ENCODE results near the gene ITGA2. TPM values are rescaled to one million over a fixed set of nuclear protein-coding genes. Genes with fewer than 3 reads are reported as not detected.

The ITGA2 gene
- total RNA-seq (not detected), polyA plus RNA-seq (under 1 TPM in 2 of 3 donors, not detected in 1; 0.06 to 0.19 TPM), total RNA-seq (0 to 11.1 (median 2.1) reads per million in 6 experiments)

DNA sequence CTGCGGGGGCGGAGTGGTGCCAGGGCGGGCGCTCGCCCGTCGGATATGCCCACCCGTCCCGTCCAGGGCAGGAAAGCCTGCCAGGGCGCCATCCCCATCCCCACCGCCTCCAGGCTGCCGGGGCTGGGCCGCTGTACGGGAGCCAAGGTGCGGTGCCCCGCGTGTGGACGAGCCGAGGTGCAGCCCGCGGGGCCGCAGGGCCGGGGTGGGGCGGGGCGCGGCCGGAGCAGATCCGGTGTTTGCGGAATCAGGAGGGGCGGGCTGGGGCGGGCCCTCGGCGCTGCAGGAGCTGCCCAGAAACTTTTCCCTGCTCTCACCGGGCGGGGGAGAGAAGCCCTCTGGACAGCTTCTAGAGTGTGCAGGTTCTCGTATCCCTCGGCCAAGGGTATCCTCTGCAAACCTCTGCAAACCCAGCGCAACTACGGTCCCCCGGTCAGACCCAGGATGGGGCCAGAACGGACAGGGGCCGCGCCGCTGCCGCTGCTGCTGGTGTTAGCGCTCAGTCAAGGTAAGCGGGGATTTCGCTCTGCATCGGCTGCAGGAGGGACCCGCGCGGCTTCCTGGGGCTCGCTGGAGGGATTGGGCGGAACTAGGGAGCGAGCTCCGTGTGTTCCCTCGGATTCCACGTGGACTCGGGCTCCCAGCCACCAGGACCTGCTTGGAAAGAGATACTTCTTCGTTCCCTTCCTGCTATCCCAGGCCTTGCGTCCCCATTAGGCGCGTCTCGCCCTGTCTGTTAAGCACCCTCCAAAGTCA, at the start of gene ITGA2:
Gene ITGA2 (plus strand): TSS at position 328 of the 756 bp plus-strand sequence. CDS start 117 bp downstream, at position 445.
- POLR2A ChIA-PET: interaction anchor here (1.0 kb wide), 1 partner anchor 80 kb away, joined by 3 read pairs; no protein-coding TSS in a partner anchor
- peaks cover 12 to 48% (median 42%) of the 10 kb centered on the region in 5 donors for H3K27me3 Mint-ChIP-seq
- ATAC-seq: peak; percentile 58 to 65
- no peaks in the 10 kb centered on the region for H3K9me3 Mint-ChIP-seq
- peak within 1 kb of the TSS; percentile 67 to 84 (median 76) for H3K4me3 Mint-ChIP-seq
- no peaks in the 10 kb centered on the region for H3K36me3 Mint-ChIP-seq
- H3K27ac Mint-ChIP-seq: peak within 1 kb of the TSS in 4 of 10 donors; percentile 2 to 49 (median 14)
- H3K4me1 Mint-ChIP-seq: peaks cover 4 to 21% (median 11%) of the 10 kb centered on the region in 4 donors
- DNase-seq: peak in 4 of 10 donors; percentile 10 to 27 (median 18)

DNA sequence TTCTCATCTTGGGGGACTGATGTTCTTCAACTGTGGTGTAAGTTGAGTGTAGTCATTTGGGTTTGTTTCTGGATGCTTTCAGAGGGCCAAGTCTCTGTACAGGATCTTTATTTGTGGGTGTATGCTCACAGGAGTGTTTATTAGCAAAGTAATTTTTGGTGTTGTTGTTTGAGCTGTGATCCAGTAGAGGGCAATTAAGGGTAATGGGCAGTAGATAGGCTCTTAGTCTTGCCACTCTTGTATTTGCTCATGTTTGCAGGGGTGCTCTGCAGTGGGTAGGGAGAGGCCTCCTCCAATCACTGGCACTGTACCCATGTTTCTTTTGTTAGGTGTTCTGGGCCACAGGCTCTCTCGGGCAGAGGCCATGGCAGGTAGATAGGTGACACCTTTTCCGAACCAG, 45.9 kb upstream of the ITGA2 start:
- H3K9me3 Mint-ChIP-seq: no peaks in the 10 kb centered on the region
- no peak for DNase-seq
- POLR2A ChIA-PET: no interaction called here
- peaks cover 0 to 1% (median 0%) of the 10 kb centered on the region in 5 donors for H3K27me3 Mint-ChIP-seq
- H3K4me1 Mint-ChIP-seq: peaks cover 1 to 16% (median 5%) of the 10 kb centered on the region in 4 donors
- no peaks in the 10 kb centered on the region for H3K36me3 Mint-ChIP-seq
- H3K4me3 Mint-ChIP-seq: no peak overlapping the region
- peak overlapping the region in 1 of 10 donors; percentile 12 for H3K27ac Mint-ChIP-seq
- ATAC-seq: no peak

DNA sequence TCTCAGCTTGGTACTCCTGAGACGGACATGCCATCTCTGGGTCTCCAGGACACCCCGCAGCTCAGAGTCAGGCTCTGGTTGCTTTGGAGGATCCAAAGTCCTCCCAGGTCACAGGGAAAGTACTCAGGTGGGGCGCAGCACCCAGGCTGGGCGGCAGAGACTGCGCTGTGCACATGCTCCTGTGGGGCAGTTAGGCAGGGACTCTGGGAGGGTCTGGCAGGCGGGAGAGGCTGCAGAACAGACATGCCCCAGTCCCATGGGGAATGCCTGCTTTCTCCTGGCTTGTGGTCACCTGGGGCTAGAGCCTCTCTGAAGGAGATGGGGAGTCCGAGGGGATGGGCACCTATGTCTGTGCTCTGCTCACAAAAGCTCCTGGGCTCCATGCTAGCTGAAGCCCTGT, 45.3 kb upstream of the ITGA2 start:
- peaks cover 5 to 20% (median 10%) of the 10 kb centered on the region in 4 donors for H3K4me1 Mint-ChIP-seq
- no peak for DNase-seq
- POLR2A ChIA-PET: no interaction called here
- ATAC-seq: no peak
- H3K27me3 Mint-ChIP-seq: peaks cover 0 to 1% (median 0%) of the 10 kb centered on the region in 5 donors
- no peak overlapping the region for H3K27ac Mint-ChIP-seq
- H3K36me3 Mint-ChIP-seq: no peaks in the 10 kb centered on the region
- H3K4me3 Mint-ChIP-seq: no peak overlapping the region
- H3K9me3 Mint-ChIP-seq: no peaks in the 10 kb centered on the region

DNA sequence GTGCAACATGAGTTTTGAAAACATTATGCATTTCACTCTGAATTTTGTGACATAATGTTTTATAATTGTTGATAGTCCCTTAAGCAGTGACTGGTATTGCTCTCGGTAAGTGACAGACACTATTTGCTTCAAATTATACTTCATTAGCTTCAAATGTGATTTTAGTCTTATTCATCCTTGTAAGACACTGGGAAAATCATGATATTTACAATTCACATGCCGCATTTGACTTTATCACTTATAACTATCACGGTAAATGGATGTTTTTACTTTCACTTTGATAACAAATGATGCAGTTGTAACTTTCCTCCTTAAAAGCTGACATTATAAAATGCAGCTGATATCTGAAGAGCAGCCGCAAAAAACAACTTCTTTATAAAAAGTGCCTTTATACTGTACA, 44.1 kb upstream of the ITGA2 start:
- POLR2A ChIA-PET: interaction anchor here (0.6 kb wide), 1 partner anchor 10 kb away, joined by 5 read pairs; no protein-coding TSS in a partner anchor
- no peak for DNase-seq
- H3K36me3 Mint-ChIP-seq: no peaks in the 10 kb centered on the region
- peak overlapping the region; percentile 52 to 82 (median 68) for H3K4me3 Mint-ChIP-seq
- peaks cover 5 to 22% (median 10%) of the 10 kb centered on the region in 4 donors for H3K4me1 Mint-ChIP-seq
- ATAC-seq: no peak
- H3K27me3 Mint-ChIP-seq: peaks cover 0 to 1% (median 0%) of the 10 kb centered on the region in 5 donors
- H3K9me3 Mint-ChIP-seq: no peaks in the 10 kb centered on the region
- H3K27ac Mint-ChIP-seq: peak overlapping the region in 7 of 10 donors; percentile 4 to 89 (median 45)

DNA sequence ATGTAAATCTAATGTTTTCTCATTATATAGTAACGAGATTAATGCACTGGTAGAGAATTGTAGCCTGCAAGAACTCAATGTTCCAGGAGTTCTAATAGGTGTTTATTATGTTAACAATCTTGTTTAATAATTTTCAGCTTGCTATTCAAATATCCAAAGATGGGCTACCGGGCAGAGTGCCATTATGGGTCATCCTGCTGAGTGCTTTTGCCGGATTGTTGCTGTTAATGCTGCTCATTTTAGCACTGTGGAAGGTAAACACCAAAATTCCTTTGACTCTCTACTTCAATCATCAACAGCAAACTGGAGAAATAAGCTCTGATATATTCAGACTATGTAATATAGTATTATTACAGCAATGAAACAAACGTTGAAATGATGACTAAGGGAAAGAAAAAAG, 41.9 kb upstream of the ITGA2 start:
- Mint-ChIP-seq H3K4me3 (no peak overlapping the region), H3K4me1 (peaks cover 5 to 22% (median 10%) of the 10 kb centered on the region in 4 donors), H3K27me3 (no peaks in the 10 kb centered on the region), H3K27ac (no peak overlapping the region), H3K9me3 (no peaks in the 10 kb centered on the region), H3K36me3 (peaks cover 0 to 2% (median 0%) of the 10 kb centered on the region in 3 donors)
- POLR2A ChIA-PET: no interaction called here
- DNase-seq (no peak), ATAC-seq (no peak)

DNA sequence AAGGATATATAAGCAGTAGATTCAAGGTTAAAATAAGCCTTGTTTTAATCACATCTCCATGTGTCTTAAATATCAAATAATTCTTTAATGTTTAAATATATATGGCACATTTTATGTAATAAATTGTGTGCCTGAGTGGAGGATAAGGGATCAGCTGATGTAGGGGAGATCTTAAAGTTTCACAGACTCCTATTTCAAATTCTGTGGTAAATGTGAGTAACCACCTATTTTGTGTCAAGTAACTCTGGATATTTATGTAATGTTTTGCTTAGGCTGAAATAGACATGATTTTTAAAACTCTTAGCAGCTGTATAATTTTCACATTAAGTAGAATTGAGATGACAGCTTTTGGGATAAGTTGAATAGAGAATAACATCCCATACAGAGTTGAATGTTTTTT, 41.3 kb upstream of the ITGA2 start:
- POLR2A ChIA-PET: no interaction called here
- ATAC-seq: no peak
- Mint-ChIP-seq H3K4me1 (peaks cover 5 to 22% (median 10%) of the 10 kb centered on the region in 4 donors), H3K36me3 (peaks cover 0 to 2% (median 0%) of the 10 kb centered on the region in 3 donors), H3K9me3 (no peaks in the 10 kb centered on the region), H3K4me3 (no peak overlapping the region), H3K27me3 (no peaks in the 10 kb centered on the region), H3K27ac (no peak overlapping the region)
- no peak for DNase-seq

DNA sequence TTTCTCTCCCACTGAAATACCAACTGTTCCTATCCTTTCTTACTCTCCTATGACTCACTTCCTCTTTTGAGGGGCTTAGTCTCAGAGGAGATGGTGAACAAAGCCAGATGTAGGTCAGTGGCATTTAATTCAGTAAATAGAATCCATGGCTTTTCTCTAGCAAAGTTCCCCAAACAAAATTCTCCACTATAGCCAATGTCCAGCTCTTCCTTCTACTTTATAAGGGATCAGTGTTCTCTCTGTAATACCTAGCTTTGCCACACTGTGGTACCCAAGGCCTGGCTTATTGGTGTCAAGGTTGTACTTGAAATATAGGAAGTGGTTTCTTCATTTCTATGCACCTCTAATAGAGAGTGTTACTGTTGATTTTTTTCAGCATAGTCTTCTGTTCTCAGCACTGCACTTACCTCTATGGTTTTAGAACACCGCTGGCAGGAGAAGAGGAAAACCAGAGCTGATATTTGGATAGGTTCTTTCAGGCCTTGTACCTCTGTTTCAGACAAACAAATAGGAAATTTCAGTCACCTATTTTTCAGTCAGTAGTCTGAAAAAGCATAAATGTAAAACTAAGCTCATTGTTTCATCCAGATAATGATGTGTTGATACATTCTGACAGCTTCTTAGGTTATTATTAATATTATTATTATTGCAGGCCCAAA, 40.6 kb upstream of the ITGA2 start:
- Mint-ChIP-seq H3K4me1 (peaks cover 4 to 22% (median 10%) of the 10 kb centered on the region in 4 donors), H3K4me3 (no peak overlapping the region), H3K36me3 (peaks cover 0 to 2% (median 0%) of the 10 kb centered on the region in 3 donors), H3K9me3 (no peaks in the 10 kb centered on the region), H3K27ac (peak overlapping the region in 3 of 10 donors; percentile 1 to 6 (median 3)), H3K27me3 (no peaks in the 10 kb centered on the region)
- ATAC-seq: peak; percentile 98 to 99
- DNase-seq: peak; percentile 10 to 74 (median 59)
- POLR2A ChIA-PET: interaction anchor here (0.9 kb wide), 1 partner anchor 161 kb away, joined by 3 read pairs; the partner anchor contains the start of gene MOCS2

DNA sequence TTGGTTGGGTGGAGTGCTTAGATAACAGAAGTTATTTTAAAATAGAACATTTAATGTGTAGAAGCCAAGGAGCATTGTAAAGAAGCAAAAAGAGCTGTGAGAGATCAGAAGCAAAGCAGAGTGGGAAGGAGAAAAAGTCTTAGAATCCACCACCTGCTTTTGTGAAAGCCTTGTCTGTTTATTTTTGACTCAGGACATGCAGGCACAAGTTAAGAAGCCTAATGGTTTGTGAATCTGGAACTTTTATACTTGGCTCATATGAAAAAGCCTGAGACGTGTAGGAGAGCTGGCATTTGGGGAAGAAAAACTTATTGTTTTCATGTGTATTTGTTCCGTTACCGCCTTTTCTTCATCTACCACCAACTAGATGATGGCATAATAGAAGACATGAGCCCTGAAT, 38.5 kb upstream of the ITGA2 start:
- ATAC-seq (no peak), DNase-seq (no peak)
- no peaks in the 10 kb centered on the region for H3K9me3 Mint-ChIP-seq
- H3K4me3 Mint-ChIP-seq: no peak overlapping the region
- POLR2A ChIA-PET: no interaction called here
- peaks cover 0 to 2% (median 0%) of the 10 kb centered on the region in 3 donors for H3K36me3 Mint-ChIP-seq
- H3K4me1 Mint-ChIP-seq: peaks cover 4 to 14% (median 7%) of the 10 kb centered on the region in 4 donors
- no peak overlapping the region for H3K27ac Mint-ChIP-seq
- no peaks in the 10 kb centered on the region for H3K27me3 Mint-ChIP-seq

DNA sequence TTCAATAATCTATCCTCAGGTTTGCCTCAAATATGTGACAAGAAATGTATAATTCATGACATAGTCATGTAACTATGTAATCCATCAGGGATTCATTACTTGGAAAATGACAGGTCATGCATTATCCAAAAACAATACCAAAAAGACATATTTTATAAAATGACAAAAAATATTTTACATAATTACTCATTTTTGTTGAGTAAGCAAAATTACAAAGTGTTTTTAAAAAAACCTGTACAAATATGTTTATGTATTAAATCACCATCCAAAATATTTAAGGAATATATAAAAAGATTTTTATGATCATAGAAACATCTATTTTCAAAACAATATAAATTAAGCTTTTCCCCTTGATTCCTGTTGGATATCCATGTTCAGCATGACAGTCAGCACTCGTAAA, 36.7 kb upstream of the ITGA2 start:
- H3K4me1 Mint-ChIP-seq: peaks cover 4 to 8% (median 6%) of the 10 kb centered on the region in 4 donors
- no peaks in the 10 kb centered on the region for H3K9me3 Mint-ChIP-seq
- POLR2A ChIA-PET: no interaction called here
- no peak for ATAC-seq
- no peak overlapping the region for H3K4me3 Mint-ChIP-seq
- H3K27me3 Mint-ChIP-seq: no peaks in the 10 kb centered on the region
- DNase-seq: no peak
- H3K36me3 Mint-ChIP-seq: peaks cover 0 to 2% (median 0%) of the 10 kb centered on the region in 3 donors
- H3K27ac Mint-ChIP-seq: no peak overlapping the region

DNA sequence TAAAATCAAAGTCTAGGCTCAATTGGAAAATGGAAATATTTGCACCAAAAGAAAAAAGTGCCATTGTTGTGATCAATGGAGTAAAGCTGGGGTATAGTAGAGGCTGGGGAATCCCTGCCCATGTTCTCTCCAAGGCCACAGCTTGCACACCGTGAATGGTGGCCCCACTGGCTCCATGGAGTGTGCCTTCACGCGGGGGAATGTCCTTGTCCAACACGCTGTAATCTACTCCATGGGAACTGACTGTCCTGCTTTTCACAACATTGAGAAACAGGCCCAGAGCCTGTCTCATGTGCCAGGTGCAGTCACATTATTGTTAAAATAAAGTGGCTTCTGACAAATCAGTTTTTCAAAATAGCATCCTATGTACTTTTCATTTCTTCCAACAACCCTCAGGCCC, 33.1 kb upstream of the ITGA2 start:
- Mint-ChIP-seq H3K27ac (no peak overlapping the region), H3K4me1 (no peaks in the 10 kb centered on the region), H3K27me3 (peaks cover 0 to 4% (median 0%) of the 10 kb centered on the region in 5 donors), H3K4me3 (no peak overlapping the region), H3K36me3 (peaks cover 0 to 4% (median 0%) of the 10 kb centered on the region in 3 donors), H3K9me3 (peaks cover 0 to 5% (median 0%) of the 10 kb centered on the region in 9 donors)
- DNase-seq (no peak), ATAC-seq (no peak)
- POLR2A ChIA-PET: no interaction called here

DNA sequence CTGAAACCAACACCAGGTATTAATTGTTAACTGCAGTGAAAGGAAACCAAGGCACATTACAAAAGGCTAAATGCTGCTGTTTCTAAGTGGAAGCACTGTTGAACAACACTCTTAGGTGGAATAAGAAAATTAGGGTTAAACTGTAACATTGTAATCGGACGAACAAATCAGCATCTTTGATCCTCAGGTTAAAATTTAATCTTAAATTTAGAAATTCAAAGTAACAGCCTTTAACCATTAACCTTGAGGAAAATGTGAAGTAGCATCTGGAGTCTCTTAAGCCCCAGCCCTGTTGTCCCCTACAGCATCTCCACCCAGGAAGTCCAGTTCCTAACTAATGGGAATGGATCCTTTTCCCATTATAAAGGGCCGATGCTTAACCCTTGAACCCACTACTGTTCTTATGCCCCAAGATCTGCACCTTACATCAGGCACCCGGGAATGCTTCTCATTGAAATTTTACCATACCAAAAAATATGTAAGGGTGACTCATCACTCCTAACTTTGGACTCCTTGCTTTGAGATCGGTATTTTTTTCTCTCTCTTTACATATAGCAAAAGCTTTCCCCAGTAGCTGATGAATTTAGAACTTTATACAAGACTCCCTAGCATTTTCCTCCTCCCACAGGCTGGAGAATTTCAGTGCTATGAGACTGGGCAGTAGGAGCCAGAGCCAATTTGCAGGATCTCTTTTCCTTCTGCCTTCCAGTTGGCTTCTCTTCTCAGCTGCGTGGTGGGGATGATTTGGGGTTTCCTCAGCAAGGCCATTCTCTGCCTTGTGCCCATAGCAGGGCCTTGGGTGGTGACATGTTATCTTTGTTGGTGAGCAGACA, 32.0 kb upstream of the ITGA2 start:
- ATAC-seq (no peak), DNase-seq (no peak)
- peak overlapping the region in 1 of 10 donors; percentile 10 for H3K27ac Mint-ChIP-seq
- no peaks in the 10 kb centered on the region for H3K4me1 Mint-ChIP-seq
- POLR2A ChIA-PET: no interaction called here
- no peak overlapping the region for H3K4me3 Mint-ChIP-seq
- peaks cover 0 to 6% (median 0%) of the 10 kb centered on the region in 9 donors for H3K9me3 Mint-ChIP-seq
- H3K27me3 Mint-ChIP-seq: peaks cover 0 to 4% (median 2%) of the 10 kb centered on the region in 5 donors
- peaks cover 0 to 2% (median 0%) of the 10 kb centered on the region in 3 donors for H3K36me3 Mint-ChIP-seq

DNA sequence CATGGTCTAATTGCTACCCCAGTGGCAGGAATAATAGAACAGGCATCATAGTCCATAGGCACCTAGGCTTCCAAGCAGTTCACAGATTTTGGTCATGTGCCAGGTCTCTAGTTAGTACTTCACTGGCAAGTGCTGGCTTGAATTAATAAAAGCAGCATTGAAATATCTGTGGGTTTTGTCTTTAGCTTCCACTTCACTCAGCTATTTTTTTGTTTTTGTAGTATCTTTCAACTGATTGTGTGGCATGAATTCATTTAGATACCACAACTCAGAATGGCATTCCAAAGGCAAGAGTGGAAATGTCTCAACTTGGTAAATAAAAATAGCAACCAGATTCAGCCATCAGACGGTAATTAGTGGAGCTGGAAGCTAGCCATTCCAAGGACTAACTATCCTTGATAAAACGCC, 27.9 kb upstream of the ITGA2 start:
- H3K36me3 Mint-ChIP-seq: peaks cover 0 to 2% (median 0%) of the 10 kb centered on the region in 3 donors
- POLR2A ChIA-PET: no interaction called here
- no peak overlapping the region for H3K27ac Mint-ChIP-seq
- H3K4me1 Mint-ChIP-seq: no peaks in the 10 kb centered on the region
- peaks cover 0 to 4% (median 2%) of the 10 kb centered on the region in 5 donors for H3K27me3 Mint-ChIP-seq
- H3K4me3 Mint-ChIP-seq: no peak overlapping the region
- DNase-seq (no peak), ATAC-seq (no peak)
- H3K9me3 Mint-ChIP-seq: peaks cover 0 to 6% (median 0%) of the 10 kb centered on the region in 9 donors

Measured in naive thymus-derived CD8-positive, alpha-beta T cell (primary cell).